GM18505 (cell line): Measurements from ENCODE around the gene PRR7.

Experiments
- ATAC-seq: cut with Tn5 transposase; IDR thresholded peaks from one replicate; pipeline ENCODE4 v1.9.1; 2021; ENCODE audit not compliant: unreplicated experiment
- POLR2A ChIP-seq: IDR thresholded peaks from 4 replicates; pipeline ENCODE4 v1.6.1; 2011; ENCODE audit warnings: borderline replicate concordance; ENCODE audit not compliant: insufficient read depth, insufficient read length; ENCODE audit errors: extremely low read depth

PRR7 gene

DNA sequence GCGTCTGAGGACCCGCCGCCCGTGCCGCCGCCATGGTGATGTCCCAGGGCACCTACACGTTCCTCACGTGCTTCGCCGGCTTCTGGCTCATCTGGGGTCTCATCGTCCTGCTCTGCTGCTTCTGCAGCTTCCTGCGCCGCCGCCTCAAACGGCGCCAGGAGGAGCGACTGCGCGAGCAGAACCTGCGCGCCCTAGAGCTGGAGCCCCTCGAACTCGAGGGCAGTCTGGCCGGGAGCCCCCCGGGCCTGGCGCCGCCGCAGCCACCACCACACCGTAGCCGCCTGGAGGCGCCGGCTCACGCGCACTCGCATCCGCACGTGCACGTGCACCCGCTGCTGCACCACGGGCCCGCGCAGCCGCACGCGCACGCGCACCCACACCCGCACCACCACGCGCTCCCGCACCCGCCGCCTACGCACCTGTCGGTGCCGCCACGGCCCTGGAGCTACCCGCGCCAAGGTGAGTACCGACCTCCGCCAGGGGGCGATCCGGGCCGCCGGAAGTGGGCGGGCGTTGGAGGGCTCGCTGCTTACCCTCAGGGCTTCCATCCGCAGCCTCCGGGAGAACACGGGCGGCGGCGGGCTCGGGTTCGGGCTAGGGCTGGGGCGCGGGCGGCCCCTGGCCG, 8.5 kb downstream of the PRR7 start:
- TF ChIP-seq POLR2A: no peak
- ATAC-seq: peak; percentile 49

DNA sequence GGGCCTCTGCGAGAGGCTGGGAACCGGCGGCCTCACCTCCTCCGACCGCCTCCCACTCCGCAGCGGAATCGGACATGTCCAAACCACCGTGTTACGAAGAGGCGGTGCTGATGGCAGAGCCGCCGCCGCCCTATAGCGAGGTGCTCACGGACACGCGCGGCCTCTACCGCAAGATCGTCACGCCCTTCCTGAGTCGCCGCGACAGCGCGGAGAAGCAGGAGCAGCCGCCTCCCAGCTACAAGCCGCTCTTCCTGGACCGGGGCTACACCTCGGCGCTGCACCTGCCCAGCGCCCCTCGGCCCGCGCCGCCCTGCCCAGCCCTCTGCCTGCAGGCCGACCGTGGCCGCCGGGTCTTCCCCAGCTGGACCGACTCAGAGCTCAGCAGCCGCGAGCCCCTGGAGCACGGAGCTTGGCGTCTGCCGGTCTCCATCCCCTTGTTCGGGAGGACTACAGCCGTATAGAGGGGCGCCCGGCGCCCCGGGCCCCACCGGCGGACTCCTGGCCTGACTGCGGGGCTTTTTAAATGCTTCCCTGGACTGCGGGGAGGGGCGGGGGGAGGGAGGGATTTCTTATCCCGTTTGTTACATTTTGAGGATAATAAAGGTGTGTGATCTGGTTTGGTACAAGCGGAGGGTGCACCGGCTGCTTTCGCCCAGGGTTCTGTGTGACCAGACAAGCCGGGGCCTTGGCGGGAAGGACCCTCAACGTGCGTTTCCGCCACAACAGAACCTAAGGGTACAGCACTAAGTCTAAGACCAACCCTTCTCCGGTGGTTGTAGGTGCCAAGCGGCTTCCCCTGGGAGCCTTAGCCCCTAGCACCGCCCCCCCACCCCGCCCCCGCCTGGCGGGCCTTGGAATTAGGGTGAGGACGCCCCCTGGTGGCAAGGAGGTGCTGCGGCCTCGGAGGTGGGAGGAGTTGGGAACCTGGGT, 9.3 kb downstream of the PRR7 start:
- no peak for TF ChIP-seq POLR2A
- peak; percentile 9 for ATAC-seq

DNA sequence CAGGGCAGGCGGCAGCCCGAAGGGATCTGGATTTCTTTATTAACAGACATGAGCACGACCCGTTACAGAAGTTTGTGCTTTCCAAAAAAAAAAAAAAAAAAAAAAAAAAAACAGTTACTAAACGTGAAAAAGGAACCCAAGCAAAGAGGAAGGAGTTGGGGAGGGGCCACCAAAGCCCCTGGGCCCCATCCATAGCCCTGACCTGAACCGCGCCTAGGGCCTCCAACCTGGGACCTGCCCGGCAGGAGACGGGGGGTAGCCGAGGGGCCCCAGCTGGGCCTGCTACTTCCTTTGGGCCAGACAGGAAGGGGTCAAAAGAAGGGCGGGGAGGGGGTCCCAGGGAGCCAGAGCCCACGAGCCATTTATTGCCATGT, 10.0 kb downstream of the PRR7 start:
- no peak for ATAC-seq
- no peak for TF ChIP-seq POLR2A

DNA sequence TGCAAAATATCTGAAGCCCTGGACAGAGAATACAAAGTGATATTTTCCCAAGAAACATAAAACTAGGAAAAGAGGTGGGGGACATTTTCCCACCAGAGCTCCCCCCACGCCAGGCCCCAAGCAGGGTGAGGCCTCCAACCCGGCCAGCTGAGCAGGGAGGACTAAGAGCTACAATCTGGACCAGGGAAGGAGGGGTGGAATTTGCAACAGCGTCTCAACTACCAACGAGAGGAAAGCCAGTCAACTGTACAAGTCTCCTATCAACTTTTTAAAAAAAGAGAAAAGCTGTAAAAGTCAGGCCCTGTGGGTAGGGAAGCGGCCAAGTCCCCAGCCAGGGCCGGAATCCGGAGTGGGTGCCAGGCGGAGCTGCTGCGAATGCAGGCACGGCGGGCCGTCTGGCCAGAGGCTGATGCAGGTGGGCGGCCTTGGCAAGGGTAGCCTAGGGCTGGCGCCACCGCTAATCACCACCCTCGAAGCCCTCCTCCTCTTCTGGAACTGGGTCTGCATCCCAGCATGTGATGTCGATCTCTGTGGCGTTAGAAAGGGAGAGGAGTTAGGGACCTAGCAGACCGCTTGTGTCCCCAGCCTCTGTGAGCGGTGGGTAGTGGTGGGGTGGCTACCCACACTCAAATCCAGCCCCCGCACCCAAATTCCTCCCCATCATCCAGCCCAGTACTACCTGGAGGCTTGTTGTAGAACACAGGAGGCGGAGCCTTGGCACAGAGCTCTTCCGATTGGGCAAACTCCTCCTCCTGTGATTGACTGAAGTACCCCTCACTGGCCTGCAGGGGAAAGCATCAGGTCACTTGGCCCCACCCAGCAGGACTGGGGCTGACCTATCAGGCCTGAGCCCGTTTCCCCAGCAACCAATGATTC, 10.6 kb downstream of the PRR7 start:
- ATAC-seq: peak; percentile 25
- no peak for TF ChIP-seq POLR2A

GRCh38 chr5:177457852-177458681, 11.5 kb downstream of the PRR7 start:
- no peak for ATAC-seq
- TF ChIP-seq POLR2A: no peak

- TF ChIP-seq POLR2A: no peak
- ATAC-seq: no peak
These were observed 12.3 kb downstream of the PRR7 start for GRCh38 chr5:177458912-177459350.

DNA sequence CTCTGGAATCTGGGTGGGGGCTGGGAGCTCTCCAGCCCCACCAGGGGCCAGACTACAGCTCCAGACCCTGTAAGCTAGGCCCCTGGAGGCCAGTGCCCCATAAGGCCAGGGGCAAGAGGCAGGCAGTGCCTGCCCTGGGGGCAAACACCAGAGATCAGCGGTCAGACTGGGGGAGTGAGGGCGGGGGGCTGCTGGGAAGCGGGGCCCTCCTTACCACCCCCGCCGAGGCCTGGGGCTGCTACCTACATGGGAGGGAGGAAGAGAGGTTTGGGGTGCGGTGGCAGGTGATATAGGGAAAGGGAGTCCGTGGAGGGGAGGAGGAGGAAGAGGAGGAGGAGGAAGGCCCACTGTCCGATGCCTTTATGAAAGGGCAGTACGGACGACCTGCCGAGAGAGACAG, 12.7 kb downstream of the PRR7 start:
- ATAC-seq: no peak
- TF ChIP-seq POLR2A: no peak

- no peak for ATAC-seq
- no peak for TF ChIP-seq POLR2A
These were observed 13.4 kb downstream of the PRR7 start for GRCh38 chr5:177459819-177460628.

- no peak for TF ChIP-seq POLR2A
- no peak for ATAC-seq
These were observed 15.5 kb downstream of the PRR7 start for GRCh38 chr5:177462021-177462670.

DNA sequence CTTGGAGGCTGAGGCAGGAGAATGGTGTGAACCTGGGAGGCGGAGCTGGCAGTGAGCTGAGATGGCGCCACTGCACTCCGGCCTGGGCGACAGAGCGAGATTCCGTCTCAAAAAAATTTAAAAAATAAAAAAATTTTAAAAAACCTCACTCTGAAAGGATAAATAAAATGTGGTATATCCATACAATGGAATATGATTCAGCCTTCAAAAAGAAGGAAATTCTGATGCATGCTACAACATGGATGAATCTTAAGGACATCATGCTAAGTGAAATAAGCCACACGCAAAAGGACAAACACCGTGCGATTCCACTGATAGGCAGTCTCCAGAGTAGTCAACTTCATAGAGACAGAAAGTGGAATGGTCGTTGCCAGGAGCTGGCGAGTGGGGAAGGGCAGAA, 18.4 kb downstream of the PRR7 start:
- no peak for TF ChIP-seq POLR2A

GRCh38 chr5:177466861-177467260, 20.2 kb downstream of the PRR7 start:
- no peak for TF ChIP-seq POLR2A

More for the DNA sequence above, 18.4 kb downstream of the PRR7 start:
- no peak for ATAC-seq

DNA sequence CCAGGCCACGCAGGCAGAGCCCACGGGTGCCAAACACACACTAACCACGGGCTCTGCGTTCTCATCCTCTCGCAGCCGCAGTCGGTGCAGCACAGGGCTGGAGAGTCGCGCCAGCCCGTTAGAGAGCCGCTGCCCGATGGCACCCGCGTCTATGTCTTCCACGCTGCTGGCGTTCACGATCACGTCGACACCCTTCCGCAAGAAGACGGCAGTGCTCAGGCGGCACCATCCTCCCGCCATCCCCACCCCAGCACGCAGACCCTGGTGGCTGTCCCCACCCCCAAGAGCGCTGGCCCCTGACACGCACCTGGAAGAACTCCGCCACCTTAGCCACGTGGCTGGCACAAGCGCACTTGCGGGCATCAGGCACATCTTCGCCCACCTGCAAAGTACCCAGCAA, 20.8 kb downstream of the PRR7 start:
- no peak for ATAC-seq
- TF ChIP-seq POLR2A: no peak

More at GRCh38 chr5:177466861-177467260, 20.2 kb downstream of the PRR7 start:
- ATAC-seq: no peak

GRCh38 chr5:177468329-177468684, 21.7 kb downstream of the PRR7 start:
- no peak for TF ChIP-seq POLR2A
- no peak for ATAC-seq
